ENCODE results near the gene C9orf57.
"Not testable (repeated sequence)": the region's sequence is repeated elsewhere in the genome, so short reads cannot be mapped to it uniquely, and the experiment has no call there.

Gene C9orf57, protein sequence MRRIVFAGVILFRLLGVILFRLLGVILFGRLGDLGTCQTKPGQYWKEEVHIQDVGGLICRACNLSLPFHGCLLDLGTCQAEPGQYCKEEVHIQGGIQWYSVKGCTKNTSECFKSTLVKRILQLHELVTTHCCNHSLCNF

DNA sequence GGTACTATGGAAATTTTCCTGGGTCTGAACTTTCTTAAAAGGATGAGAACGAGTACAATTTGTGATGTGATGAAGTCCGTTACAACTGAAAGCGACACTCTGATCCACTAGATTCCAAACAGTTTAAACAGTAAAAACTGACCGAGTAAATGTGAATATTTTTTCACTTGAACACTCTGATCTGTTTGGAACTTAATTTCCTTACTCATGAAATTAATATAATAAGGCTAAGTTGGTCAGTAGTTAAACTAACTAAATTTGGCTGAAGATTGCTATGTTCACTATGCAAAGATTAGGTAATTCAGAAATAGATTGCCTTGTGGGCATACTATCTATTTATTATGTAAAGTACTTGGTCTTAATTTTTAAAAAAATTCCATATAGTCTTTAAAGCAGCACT lies at the start of gene C9orf57:
Gene C9orf57 (minus strand): TSS at position 101 of the 400 bp plus-strand sequence. CDS start 1,282 bp downstream, outside the sequence.
- no peak within 1 kb of the TSS for H3K4me3 ChIP-seq (ENCODE audit: low read depth in 1 of 2, low read length in 2 of 2)
- no peaks in the 10 kb centered on the region for H3K9me3 ChIP-seq (ENCODE audit: low read length)
- no peaks in the 10 kb centered on the region for H3K4me1 ChIP-seq (ENCODE audit: insufficient read depth, low read length)
- no peak within 1 kb of the TSS for H3K27ac ChIP-seq (ENCODE audit: low read depth, low read length)
- no peak within 1 kb of the TSS for H3K9ac ChIP-seq (ENCODE audit: low read length)
- no peaks in the 10 kb centered on the region for H3K27me3 ChIP-seq (ENCODE audit: control insufficient read depth in 1 of 2, insufficient read depth in 2 of 2, low read length in 2 of 2)
- H3K36me3 ChIP-seq (ENCODE audit: insufficient read depth, low read length) = no peaks in the 10 kb centered on the region

DNA sequence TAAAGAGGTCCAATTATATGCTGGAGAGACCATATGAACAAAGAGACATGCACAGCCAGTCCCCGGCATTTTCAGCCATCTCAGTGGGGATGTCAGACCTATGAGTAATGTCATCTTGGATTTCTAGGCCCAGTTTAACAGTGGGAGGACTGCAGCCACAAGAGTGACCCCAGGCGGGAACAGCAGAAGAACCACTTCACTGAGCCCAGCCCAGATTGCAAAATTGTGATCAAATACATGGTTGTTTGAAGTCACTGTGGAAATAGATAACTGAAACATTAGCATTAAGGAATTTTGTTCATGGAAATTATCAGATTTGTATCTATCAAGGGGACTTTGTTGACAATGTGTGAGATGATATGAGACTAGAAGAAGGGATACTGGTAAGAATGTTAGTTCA lies 42.1 kb upstream of the C9orf57 start:
- H3K4me1 ChIP-seq (ENCODE audit: insufficient read depth, low read length) = no peaks in the 10 kb centered on the region
- no peaks in the 10 kb centered on the region for H3K27me3 ChIP-seq (ENCODE audit: control insufficient read depth in 1 of 2, insufficient read depth in 2 of 2, low read length in 2 of 2)
- H3K9ac ChIP-seq (ENCODE audit: low read length) = no peak overlapping the region
- no peaks in the 10 kb centered on the region for H3K36me3 ChIP-seq (ENCODE audit: insufficient read depth, low read length)
- H3K27ac ChIP-seq (ENCODE audit: low read depth, low read length) = no peak overlapping the region
- H3K9me3 ChIP-seq (ENCODE audit: low read length) = no peaks in the 10 kb centered on the region
- H3K4me3 ChIP-seq (ENCODE audit: low read depth in 1 of 2, low read length in 2 of 2) = no peak overlapping the region

DNA sequence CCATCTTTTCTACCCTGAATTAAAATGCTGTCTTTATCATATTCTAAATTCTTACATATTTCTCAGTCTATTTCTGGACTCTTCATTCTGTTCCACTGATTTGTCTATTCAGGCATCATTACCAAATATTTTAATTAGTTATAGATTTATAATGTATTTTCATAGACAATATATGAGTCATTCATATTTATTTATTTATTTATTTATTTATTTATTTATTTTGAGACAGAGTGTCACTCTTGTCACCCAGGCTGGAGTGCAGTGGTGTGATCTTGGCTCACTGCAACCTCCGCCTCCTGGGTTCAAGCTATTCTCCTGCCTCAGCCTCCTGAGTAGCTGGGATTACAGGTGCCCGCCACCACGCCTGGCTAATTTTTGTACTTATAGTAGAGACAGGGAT lies 35.1 kb upstream of the C9orf57 start:
- H3K27me3 ChIP-seq (ENCODE audit: control insufficient read depth in 1 of 2, insufficient read depth in 2 of 2, low read length in 2 of 2); H3K4me3 ChIP-seq (ENCODE audit: low read depth in 1 of 2, low read length in 2 of 2); H3K9ac ChIP-seq (ENCODE audit: low read length); H3K36me3 ChIP-seq (ENCODE audit: insufficient read depth, low read length); H3K4me1 ChIP-seq (ENCODE audit: insufficient read depth, low read length); H3K27ac ChIP-seq (ENCODE audit: low read depth, low read length); H3K9me3 ChIP-seq (ENCODE audit: low read length): not testable (repeated sequence)

DNA sequence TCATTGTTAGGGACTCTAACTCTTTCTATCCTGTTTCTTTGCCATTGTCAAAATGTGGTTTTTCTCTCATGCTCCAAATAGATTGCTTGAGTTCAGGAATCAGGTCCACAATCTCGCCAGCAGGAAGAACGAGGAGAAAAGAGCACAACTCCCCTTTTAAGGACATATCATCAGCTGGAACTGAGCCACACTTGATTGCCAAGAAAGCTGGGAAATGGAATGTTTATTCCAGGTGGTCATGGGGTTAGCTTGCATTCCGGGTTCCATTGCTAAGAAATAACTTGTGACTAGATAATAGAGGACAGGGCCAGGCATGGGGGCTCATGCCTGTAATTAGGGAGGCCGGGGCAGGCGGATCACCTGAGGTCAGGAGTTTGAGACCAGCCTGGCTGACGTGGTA lies 32.4 kb upstream of the C9orf57 start:
- H3K27ac ChIP-seq (ENCODE audit: low read depth, low read length) = no peak overlapping the region
- no peak overlapping the region for H3K4me3 ChIP-seq (ENCODE audit: low read depth in 1 of 2, low read length in 2 of 2)
- H3K36me3 ChIP-seq (ENCODE audit: insufficient read depth, low read length) = no peaks in the 10 kb centered on the region
- H3K4me1 ChIP-seq (ENCODE audit: insufficient read depth, low read length) = no peaks in the 10 kb centered on the region
- H3K27me3 ChIP-seq (ENCODE audit: control insufficient read depth in 1 of 2, insufficient read depth in 2 of 2, low read length in 2 of 2) = no peaks in the 10 kb centered on the region
- H3K9me3 ChIP-seq (ENCODE audit: low read length) = no peaks in the 10 kb centered on the region
- no peak overlapping the region for H3K9ac ChIP-seq (ENCODE audit: low read length)

DNA sequence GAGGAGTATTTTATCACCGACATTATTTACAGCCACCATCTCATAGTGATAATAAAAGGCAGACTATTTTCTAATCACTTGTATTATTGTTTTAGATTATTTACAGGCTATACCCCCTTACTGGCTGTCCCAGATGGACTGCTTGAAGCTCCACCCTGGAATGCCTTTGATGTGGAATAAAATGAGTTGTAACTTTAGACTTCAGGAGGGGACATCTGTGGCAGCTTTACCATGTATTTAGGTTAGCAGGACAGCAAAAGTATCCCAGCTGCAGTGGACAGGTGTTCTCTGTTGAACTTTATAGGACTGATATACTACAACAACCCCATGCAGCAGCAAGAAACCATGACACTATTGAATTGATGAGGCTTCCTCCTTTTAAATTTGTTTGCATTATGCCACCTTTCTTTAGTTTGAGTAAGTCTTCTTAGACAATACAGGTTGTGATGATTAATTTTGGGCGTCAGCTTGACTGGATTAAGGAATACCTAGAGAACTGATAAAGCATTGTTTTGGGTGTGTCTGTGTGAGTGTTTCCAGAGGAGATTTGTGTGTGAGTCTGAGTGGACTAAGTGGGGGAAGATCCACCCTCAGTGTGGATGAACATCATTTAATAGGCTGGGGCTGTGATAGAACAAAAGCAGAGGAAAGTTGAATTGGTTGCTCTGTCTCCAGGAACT lies 29.2 kb upstream of the C9orf57 start:
- Histone ChIP-seq H3K9me3 (ENCODE audit: low read length) (no peaks in the 10 kb centered on the region), H3K36me3 (ENCODE audit: insufficient read depth, low read length) (no peaks in the 10 kb centered on the region), H3K27ac (ENCODE audit: low read depth, low read length) (no peak overlapping the region), H3K4me1 (ENCODE audit: insufficient read depth, low read length) (no peaks in the 10 kb centered on the region), H3K9ac (ENCODE audit: low read length) (no peak overlapping the region), H3K27me3 (ENCODE audit: control insufficient read depth in 1 of 2, insufficient read depth in 2 of 2, low read length in 2 of 2) (no peaks in the 10 kb centered on the region), H3K4me3 (ENCODE audit: low read depth in 1 of 2, low read length in 2 of 2) (no peak overlapping the region)

GRCh38 chr9:72082536-72082935 lies 22.1 kb upstream of the C9orf57 start:
- Histone ChIP-seq H3K27me3 (ENCODE audit: control insufficient read depth in 1 of 2, insufficient read depth in 2 of 2, low read length in 2 of 2) (no peaks in the 10 kb centered on the region), H3K9ac (ENCODE audit: low read length) (no peak overlapping the region), H3K9me3 (ENCODE audit: low read length) (no peaks in the 10 kb centered on the region)

DNA sequence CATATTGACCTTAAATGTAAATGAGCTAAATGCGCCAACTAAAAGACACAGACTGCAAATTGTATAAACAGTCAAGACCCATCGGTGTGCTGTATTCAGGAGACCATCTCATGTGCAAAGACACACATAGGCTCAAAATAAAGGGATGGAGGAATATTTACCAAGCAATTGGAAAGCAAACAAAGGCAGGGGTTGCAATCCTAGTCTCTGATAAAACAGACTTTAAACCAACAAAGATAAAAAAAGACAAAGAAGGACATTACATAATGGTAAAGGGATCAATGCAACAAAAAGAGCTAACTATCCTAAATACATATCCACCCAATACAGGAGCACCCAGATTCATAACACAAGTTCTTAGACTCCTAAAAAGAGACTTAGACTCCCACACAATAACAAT lies 14.3 kb upstream of the C9orf57 start:
- not testable (repeated sequence) for H3K36me3 ChIP-seq (ENCODE audit: insufficient read depth, low read length)

More at GRCh38 chr9:72082536-72082935, 22.1 kb upstream of the C9orf57 start:
- Histone ChIP-seq H3K4me1 (ENCODE audit: insufficient read depth, low read length) (no peaks in the 10 kb centered on the region), H3K4me3 (ENCODE audit: low read depth in 1 of 2, low read length in 2 of 2) (no peak overlapping the region), H3K27ac (ENCODE audit: low read depth, low read length) (no peak overlapping the region), H3K36me3 (ENCODE audit: insufficient read depth, low read length) (no peaks in the 10 kb centered on the region)

DNA sequence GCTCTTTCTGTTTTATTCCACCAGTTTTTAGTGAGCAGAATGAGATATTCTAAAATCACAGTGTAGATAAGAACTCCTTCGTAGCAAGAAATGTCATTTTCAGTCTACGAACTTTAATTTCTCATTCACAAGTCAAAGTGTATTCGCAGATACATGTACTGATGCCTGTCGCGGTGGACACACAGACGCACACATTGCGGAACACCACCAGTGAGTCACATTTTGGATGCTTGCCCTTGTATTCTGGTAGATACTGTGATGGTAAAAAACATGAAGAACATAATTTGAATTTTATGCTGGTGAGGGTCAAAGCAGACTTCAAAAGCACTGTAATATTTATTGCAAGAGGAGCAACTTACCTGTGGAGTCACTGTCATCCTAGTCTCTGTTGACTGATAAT lies 4.7 kb upstream of the C9orf57 start:
- Histone ChIP-seq H3K9me3 (ENCODE audit: low read length) (no peaks in the 10 kb centered on the region), H3K27ac (ENCODE audit: low read depth, low read length) (no peak overlapping the region), H3K4me3 (ENCODE audit: low read depth in 1 of 2, low read length in 2 of 2) (no peak overlapping the region), H3K4me1 (ENCODE audit: insufficient read depth, low read length) (no peaks in the 10 kb centered on the region), H3K36me3 (ENCODE audit: insufficient read depth, low read length) (no peaks in the 10 kb centered on the region), H3K27me3 (ENCODE audit: control insufficient read depth in 1 of 2, insufficient read depth in 2 of 2, low read length in 2 of 2) (no peaks in the 10 kb centered on the region), H3K9ac (ENCODE audit: low read length) (no peak overlapping the region)

More for the DNA sequence above, 14.3 kb upstream of the C9orf57 start:
- not testable (repeated sequence) for H3K4me3 ChIP-seq (ENCODE audit: low read depth in 1 of 2, low read length in 2 of 2); H3K27me3 ChIP-seq (ENCODE audit: control insufficient read depth in 1 of 2, insufficient read depth in 2 of 2, low read length in 2 of 2); H3K9me3 ChIP-seq (ENCODE audit: low read length); H3K9ac ChIP-seq (ENCODE audit: low read length); H3K4me1 ChIP-seq (ENCODE audit: insufficient read depth, low read length); H3K27ac ChIP-seq (ENCODE audit: low read depth, low read length)

DNA sequence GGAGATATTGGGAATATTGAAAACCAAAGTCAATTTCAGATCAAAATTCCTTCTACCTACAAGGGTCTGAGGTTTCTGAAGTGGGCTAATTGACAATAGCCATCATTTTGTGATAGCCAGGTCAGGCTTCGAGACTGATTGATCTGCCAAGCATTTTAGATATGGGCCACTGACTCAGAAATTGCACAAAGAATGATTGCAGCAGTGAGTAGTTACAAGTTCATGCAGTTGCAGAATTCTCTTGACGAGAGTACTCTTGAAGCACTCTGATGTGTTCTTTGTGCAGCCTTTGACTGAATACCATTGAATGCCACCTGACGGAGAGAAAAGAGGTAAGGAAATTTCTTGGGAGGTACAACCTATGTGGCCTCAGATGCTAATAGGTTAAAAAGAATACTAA lies 8.3 kb downstream of the C9orf57 start:
- Histone ChIP-seq H3K27ac (ENCODE audit: low read depth, low read length) (no peak overlapping the region), H3K9me3 (ENCODE audit: low read length) (no peaks in the 10 kb centered on the region), H3K4me1 (ENCODE audit: insufficient read depth, low read length) (no peaks in the 10 kb centered on the region), H3K36me3 (ENCODE audit: insufficient read depth, low read length) (no peaks in the 10 kb centered on the region), H3K4me3 (ENCODE audit: low read depth in 1 of 2, low read length in 2 of 2) (no peak overlapping the region), H3K9ac (ENCODE audit: low read length) (no peak overlapping the region), H3K27me3 (ENCODE audit: control insufficient read depth in 1 of 2, insufficient read depth in 2 of 2, low read length in 2 of 2) (no peaks in the 10 kb centered on the region)

GRCh38 chr9:72048850-72049249 lies 11.6 kb downstream of the C9orf57 start:
- H3K4me3 ChIP-seq (ENCODE audit: low read depth in 1 of 2, low read length in 2 of 2) = no peak overlapping the region
- no peak overlapping the region for H3K27ac ChIP-seq (ENCODE audit: low read depth, low read length)
- H3K27me3 ChIP-seq (ENCODE audit: control insufficient read depth in 1 of 2, insufficient read depth in 2 of 2, low read length in 2 of 2) = no peaks in the 10 kb centered on the region
- no peak overlapping the region for H3K9ac ChIP-seq (ENCODE audit: low read length)
- no peaks in the 10 kb centered on the region for H3K36me3 ChIP-seq (ENCODE audit: insufficient read depth, low read length)
- H3K9me3 ChIP-seq (ENCODE audit: low read length) = no peaks in the 10 kb centered on the region
- H3K4me1 ChIP-seq (ENCODE audit: insufficient read depth, low read length) = no peaks in the 10 kb centered on the region

DNA sequence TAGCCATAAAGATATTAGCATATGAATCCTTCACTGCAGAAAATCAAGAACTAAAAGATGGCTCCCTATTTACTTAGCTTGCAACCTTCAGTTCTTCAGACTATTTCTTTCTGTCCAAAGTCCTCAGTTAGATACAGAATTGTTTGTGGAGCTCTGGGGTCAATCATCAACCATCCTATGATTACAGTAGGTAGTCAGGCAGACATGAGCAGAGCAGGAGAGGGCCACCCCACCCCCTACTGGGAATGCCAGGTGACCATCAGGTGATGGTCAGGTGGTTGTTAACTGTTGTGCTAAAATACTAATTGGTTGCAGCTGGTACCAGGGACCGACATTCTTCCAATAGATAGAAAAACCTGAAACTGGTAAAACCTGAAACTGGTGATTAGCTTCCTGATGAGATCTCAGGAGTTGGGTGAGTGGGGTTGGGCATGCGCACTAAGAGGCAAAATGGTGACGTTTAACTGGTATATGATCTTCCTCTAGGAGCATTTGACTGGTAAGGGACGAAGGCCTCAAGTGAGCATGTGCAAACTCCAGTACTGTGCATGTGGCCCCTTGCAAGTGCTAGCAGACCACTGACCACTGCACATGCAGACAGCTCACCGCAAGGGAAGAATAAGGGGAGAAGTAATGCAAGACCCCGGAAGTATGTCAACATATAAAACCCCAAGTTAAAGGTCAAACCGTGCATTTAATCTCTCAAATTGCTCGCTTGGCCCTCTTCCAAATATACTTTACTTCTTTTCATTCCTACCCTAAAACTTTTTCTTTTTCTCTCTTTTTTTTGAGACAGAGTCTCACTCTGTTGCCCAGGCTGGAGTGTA lies 13.6 kb downstream of the C9orf57 start:
- no peaks in the 10 kb centered on the region for H3K36me3 ChIP-seq (ENCODE audit: insufficient read depth, low read length)
- H3K4me1 ChIP-seq (ENCODE audit: insufficient read depth, low read length) = no peaks in the 10 kb centered on the region
- H3K27me3 ChIP-seq (ENCODE audit: control insufficient read depth in 1 of 2, insufficient read depth in 2 of 2, low read length in 2 of 2) = no peaks in the 10 kb centered on the region
- no peaks in the 10 kb centered on the region for H3K9me3 ChIP-seq (ENCODE audit: low read length)
- no peak overlapping the region for H3K4me3 ChIP-seq (ENCODE audit: low read depth in 1 of 2, low read length in 2 of 2)
- no peak overlapping the region for H3K9ac ChIP-seq (ENCODE audit: low read length)
- no peak overlapping the region for H3K27ac ChIP-seq (ENCODE audit: low read depth, low read length)
